Fibroblast of lung (primary cell): Measurements from ENCODE around the gene SEC31A.

Source experiments
- CTCF ChIP-seq, 2 donors: IDR thresholded peaks in 1 of 2; conservative IDR thresholded peaks in 1 of 2; 1 replicate in 1 of 2; 2 replicates in 1 of 2; pipeline ENCODE4 v1.5.1; 2011 to 2012; ENCODE audit warnings: low read length in 2 of 2, control low read depth in 1 of 2, inconsistent platforms in 1 of 2, low read depth in 1 of 2, mild to moderate bottlenecking in 1 of 2
- EZH2 ChIP-seq: IDR thresholded peaks from 2 replicates; pipeline ENCODE4 v1.5.1; 2012; ENCODE audit warnings: low read length, control low read depth, mild to moderate bottlenecking; ENCODE audit errors: missing control alignments

DNA sequence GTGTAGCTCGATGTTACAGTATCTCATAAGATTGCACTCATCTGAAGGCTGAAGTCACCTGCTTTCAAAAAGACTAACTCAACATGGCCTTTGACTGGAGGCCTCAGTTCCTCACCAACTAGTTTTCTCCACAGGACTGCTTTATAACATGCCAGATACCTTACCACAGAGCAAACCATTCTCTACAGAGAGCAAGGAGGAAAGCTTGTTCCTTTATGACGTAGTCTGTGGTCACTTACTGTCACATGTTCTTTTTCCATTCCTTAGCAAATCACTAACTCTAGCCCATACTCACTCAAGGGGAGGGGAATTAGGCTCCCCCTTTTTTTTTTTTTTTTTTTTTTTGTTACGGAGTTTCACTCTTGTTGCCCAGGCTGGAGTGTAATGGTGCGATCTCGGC, 12.8 kb upstream of the SEC31A start:
- no peak for TF ChIP-seq CTCF (conservative IDR thresholded peaks at IDR 0.05 in 1 of 2, IDR thresholded peaks at IDR 0.05 in 1 of 2; ENCODE audit: low read depth in 1 of 2, low read length in 2 of 2)
- TF ChIP-seq EZH2: no peak
